MM.1S (cell line): ENCODE results near the gene COPS9.

ENCODE experiments used
- CTCF ChIP-seq: fragments of 300-600 bp; sonication (generic); IDR thresholded peaks from 2 replicates; pipeline ENCODE4 v1.5.1; 2016; ENCODE audit warnings: antibody characterized with exemption, low read length, mixed read lengths
- EZH2 ChIP-seq: fragments of 300-600 bp; sonication (generic); optimal IDR thresholded peaks from 2 replicates; pipeline ENCODE3; 2017; ENCODE audit warnings: low read depth, mild to moderate bottlenecking, antibody characterized with exemption, low read length, mixed read lengths
- EZH2phosphoT487 ChIP-seq: fragments of 300-600 bp; sonication (generic); IDR thresholded peaks from 2 replicates; pipeline ENCODE4 v1.6.1; 2018; ENCODE audit warnings: antibody characterized with exemption, low read length

- TF ChIP-seq EZH2 (no peak), CTCF (no peak), EZH2phosphoT487 (no peak)
These were observed 10.0 kb upstream of the COPS9 start for GRCh38 chr2:240146141-240146561.
